Gastroesophageal sphincter (tissue), 4 donors: ENCODE results near the gene HAUS7. TPM values are rescaled to one million over a fixed set of nuclear protein-coding genes. Genes with fewer than 3 reads are reported as not detected.

Experiments
- ATAC-seq: fragments of 150-250 bp; one replicate; pipeline ENCODE4 v1.9.1; 2016; ENCODE audit warnings: mild to moderate bottlenecking, moderate library complexity
- H3K27ac ChIP-seq, 4 donors: fragments of 200-600 bp; sonication (generic) in 3 of 4; 1 replicate in 3 of 4; 2 replicates in 1 of 4; pipeline ENCODE4 v1.5.1; 2016 to 2019
- H3K27me3 ChIP-seq: fragments of 200-600 bp; sonication (generic); one replicate; pipeline ENCODE4 v1.5.1; 2019
- H3K36me3 ChIP-seq, 2 donors: fragments of 200-600 bp; sonication (generic); one replicate each; pipeline ENCODE4 v1.5.1; 2019; ENCODE audit warnings: control low read depth in 1 of 2
- H3K4me1 ChIP-seq, 3 donors: fragments of 200-600 bp; sonication (generic); 1 replicate in 2 of 3; 2 replicates in 1 of 3; pipeline ENCODE4 v1.5.1; 2016 to 2019; ENCODE audit warnings: control low read depth in 2 of 3
- H3K4me3 ChIP-seq, 2 donors: fragments of 200-600 bp; sonication (generic); one replicate each; pipeline ENCODE4 v1.5.1; 2019; ENCODE audit warnings: mild to moderate bottlenecking in 1 of 2, moderate library complexity in 1 of 2
- H3K9me3 ChIP-seq, 3 donors: fragments of 200-600 bp; sonication (generic); one replicate each; pipeline ENCODE4 v1.5.1; 2017 to 2019; ENCODE audit warnings: control low read depth in 2 of 3
- CTCF ChIP-seq, 4 experiments: fragments of 200-600 bp in 2 of 4; fragments of 450-650 bp in 2 of 4; sonication (generic) in 1 of 4; IDR thresholded peaks; one replicate each; pipeline ENCODE4 v1.5.1; 2017 to 2019; ENCODE audit warnings: antibody characterized with exemption in 4 of 4, mild to moderate bottlenecking in 2 of 4, moderate library complexity in 2 of 4
- EP300 ChIP-seq: sonication (generic); formaldehyde crosslinking; IDR thresholded peaks from one replicate; pipeline ENCODE4 v1.6.1; 2017; ENCODE audit warnings: antibody characterized with exemption, mild to moderate bottlenecking
- POLR2A ChIP-seq, 2 donors: fragments of 450-650 bp; IDR thresholded peaks; one replicate each; pipeline ENCODE4 v1.6.1; 2017; ENCODE audit warnings: antibody characterized with exemption in 2 of 2, mild to moderate bottlenecking in 2 of 2, moderate library complexity in 1 of 2
- POLR2AphosphoS5 ChIP-seq: sonication (generic); formaldehyde crosslinking; IDR thresholded peaks from one replicate; pipeline ENCODE4 v1.6.1; 2017; ENCODE audit warnings: antibody characterized with exemption
- WGBS, 2 donors: methylation state at CpG; one replicate each; pipeline ENCODE4 v1.1.5; 2018; ENCODE audit warnings: low coverage in 1 of 2; 5-methylcytosine and 5-hydroxymethylcytosine counted together
- total RNA-seq, 4 donors: library from RNA; depleted of rRNA; stranded (reverse); fragments of >200 nt; gene quantifications; one replicate each; pipeline ENCODE4 v1.1.0, GENCODE V29; 2016

The HAUS7 gene
- total RNA-seq, 4 donors from 2014 or later: 20.2 to 34.0 (median 28.3) TPM

GRCh38 chrX:153447581-153447960 lies 22.8 kb downstream of the HAUS7 start:
- Histone ChIP-seq H3K9me3 (no peaks in the 10 kb centered on the region), H3K4me3 (no peak overlapping the region), H3K36me3 (peaks cover 0 to 26% of the 10 kb centered on the region in 2 donors), H3K4me1 (no peaks in the 10 kb centered on the region), H3K27ac (no peak overlapping the region), H3K27me3 (peaks cover 4% of the 10 kb centered on the region)
- TF ChIP-seq POLR2AphosphoS5: no peak
- TF ChIP-seq CTCF (IDR thresholded peaks at IDR 0.05): no peak
- TF ChIP-seq POLR2A (IDR thresholded peaks at IDR 0.05): no peak
- TF ChIP-seq EP300: no peak
- 80% methylated on average over 2 of the region's 8 CpGs; no CpG with 5 or more reads in 1 of the 2 donors for WGBS, 2 donors
- ATAC-seq: no peak

- H3K9me3 ChIP-seq: no peaks in the 10 kb centered on the region
- H3K27ac ChIP-seq: no peak overlapping the region
- H3K4me1 ChIP-seq: no peaks in the 10 kb centered on the region
- peaks cover 0 to 25% of the 10 kb centered on the region in 2 donors for H3K36me3 ChIP-seq
- no peak for ATAC-seq
- peaks cover 4% of the 10 kb centered on the region for H3K27me3 ChIP-seq
- TF ChIP-seq POLR2AphosphoS5 (no peak), CTCF (IDR thresholded peaks at IDR 0.05) (no peak), POLR2A (IDR thresholded peaks at IDR 0.05) (no peak), EP300 (no peak)
- no CpG with 5 or more reads among the region's 17 CpGs for WGBS, 2 donors
- H3K4me3 ChIP-seq: no peak overlapping the region
Observed at GRCh38 chrX:153446950-153447580, 23.3 kb downstream of the HAUS7 start.

GRCh38 chrX:153446636-153446936 lies 23.8 kb downstream of the HAUS7 start:
- WGBS, 2 donors: no CpG with 5 or more reads among the region's 10 CpGs
- no peaks in the 10 kb centered on the region for H3K4me1 ChIP-seq
- peaks cover 4% of the 10 kb centered on the region for H3K27me3 ChIP-seq
- no peak for ATAC-seq
- H3K36me3 ChIP-seq: peaks cover 0 to 22% of the 10 kb centered on the region in 2 donors
- no peaks in the 10 kb centered on the region for H3K9me3 ChIP-seq
- TF ChIP-seq EP300: no peak
- no peak for TF ChIP-seq POLR2A (IDR thresholded peaks at IDR 0.05)
- TF ChIP-seq POLR2AphosphoS5: no peak
- no peak for TF ChIP-seq CTCF (IDR thresholded peaks at IDR 0.05)
- no peak overlapping the region for H3K4me3 ChIP-seq
- H3K27ac ChIP-seq: no peak overlapping the region

- no peak within 1 kb of the TSS for H3K4me3 ChIP-seq
- no peak for ATAC-seq
- peaks cover 4% of the 10 kb centered on the region for H3K27me3 ChIP-seq
- peaks cover 0 to 17% of the 10 kb centered on the region in 2 donors for H3K36me3 ChIP-seq
- H3K9me3 ChIP-seq: no peaks in the 10 kb centered on the region
- no peak within 1 kb of the TSS for H3K27ac ChIP-seq
- 83% methylated on average over 3 of the region's 30 CpGs; no CpG with 5 or more reads in 1 of the 2 donors for WGBS, 2 donors
- no peaks in the 10 kb centered on the region for H3K4me1 ChIP-seq
- TF ChIP-seq POLR2AphosphoS5 (no peak), EP300 (no peak), POLR2A (IDR thresholded peaks at IDR 0.05) (no peak), CTCF (IDR thresholded peaks at IDR 0.05) (no peak)
Observed at GRCh38 chrX:153445856-153446635, 24.3 kb downstream of the HAUS7 start, which contains the start of gene TREX2. Gene TREX2 (minus strand): TSS chrX:153446056. CDS start chrX:153445430, 626 bp downstream.
